AG08396 (cell line): ENCODE measurements around the gene SLC4A1AP.

Experiments
- DNase-seq: peaks from one replicate; pipeline ENCODE4 v3.0.0; 2012; ENCODE audit warnings: low spot score, mixed read lengths

The SLC4A1AP gene

DNA sequence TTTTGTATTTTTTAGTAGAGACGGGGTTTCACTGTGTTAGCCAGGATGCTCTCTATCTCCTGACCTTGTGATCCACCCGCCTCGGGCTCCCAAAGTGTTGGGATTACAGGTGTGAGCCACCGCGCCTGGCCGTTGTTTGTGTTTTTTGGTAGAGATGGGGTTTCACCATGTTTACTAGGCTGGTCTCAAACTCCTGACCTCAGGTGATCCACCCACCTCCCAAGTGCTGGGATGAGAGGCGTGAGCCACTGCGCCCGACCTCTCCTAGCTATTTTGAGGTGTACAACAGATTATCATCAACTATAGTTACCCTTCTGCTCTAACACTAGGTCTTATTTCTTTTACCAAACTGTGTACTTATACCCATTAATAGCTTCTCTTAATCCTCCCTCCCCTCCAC is 78.9 kb downstream of the SLC4A1AP start:
- no peak for DNase-seq
